HG03571 (cell line): ENCODE results near the gene FKBP10.
"Not testable (repeated sequence)": the region's sequence is repeated elsewhere in the genome, so short reads cannot be mapped to it uniquely, and the experiment has no call there.

Experiments used
- ATAC-seq: cut with Tn5 transposase; IDR thresholded peaks from one replicate; pipeline ENCODE4 v1.9.1; 2021; ENCODE audit not compliant: unreplicated experiment

FKBP10 gene

GRCh38 chr17:41837761-41838538, 25.1 kb downstream of the FKBP10 start, which contains the start of gene KLHL10:
Gene KLHL10 (plus strand): TSS chr17:41837825. CDS start chr17:41837933, 108 bp downstream.
- ATAC-seq: no peak

- ATAC-seq: not testable (repeated sequence)
These were observed 26.6 kb downstream of the FKBP10 start for GRCh38 chr17:41839448-41839847.

- not testable (repeated sequence) for ATAC-seq
These were observed 28.0 kb downstream of the FKBP10 start for GRCh38 chr17:41840781-41841180.

- ATAC-seq: no peak
These were observed 32.2 kb downstream of the FKBP10 start for GRCh38 chr17:41844971-41845370.

- no peak for ATAC-seq
These were observed 36.0 kb downstream of the FKBP10 start for GRCh38 chr17:41848788-41849187.

GRCh38 chr17:41849251-41849990, 36.6 kb downstream of the FKBP10 start:
- ATAC-seq: no peak

- ATAC-seq: not testable (repeated sequence)
These were observed 38.6 kb downstream of the FKBP10 start for GRCh38 chr17:41851382-41851781.

GRCh38 chr17:41860254-41860931, 47.6 kb downstream of the FKBP10 start:
- no peak for ATAC-seq

GRCh38 chr17:41863074-41863848, 50.5 kb downstream of the FKBP10 start:
- no peak for ATAC-seq

GRCh38 chr17:41864498-41864835, 51.7 kb downstream of the FKBP10 start:
- no peak for ATAC-seq

- ATAC-seq: peak; percentile 88
These were observed 52.2 kb downstream of the FKBP10 start, which contains the start of gene KLHL11 for GRCh38 chr17:41864836-41865595. Gene KLHL11 (minus strand): TSS chr17:41865423. CDS start chr17:41865370, 53 bp downstream.

GRCh38 chr17:41865596-41865893, 52.7 kb downstream of the FKBP10 start:
- no peak for ATAC-seq

- ATAC-seq: no peak
These were observed 55.8 kb downstream of the FKBP10 start for GRCh38 chr17:41868568-41868967.

- no peak for ATAC-seq
These were observed 56.6 kb downstream of the FKBP10 start for GRCh38 chr17:41869426-41869825.

- no peak for ATAC-seq
These were observed 57.3 kb downstream of the FKBP10 start for GRCh38 chr17:41870097-41870496.

GRCh38 chr17:41870627-41871026, 57.8 kb downstream of the FKBP10 start:
- ATAC-seq: no peak

GRCh38 chr17:41871789-41872188, 59.0 kb downstream of the FKBP10 start:
- ATAC-seq: no peak
